Endothelial cell of umbilical vein (primary cell): Measurements from ENCODE around the gene TEX12. TPM values are rescaled to one million over a fixed set of nuclear protein-coding genes. Genes with fewer than 3 reads are reported as not detected.

Experiments
- BruUV-seq: library from RNA; stranded (reverse); fragments of 400-500 nt; replicated peaks from 2 replicates; lab custom pipeline; 2021; lab: Mats Ljungman, UMichigan
- CTCF ChIA-PET: fragments of 300-600, 350-600 bp; sonication (Branson Sonifier 250); formaldehyde crosslinking; loops from one replicate; lab custom pipeline; 2021; ENCODE audit warnings: antibody characterized with exemption, inconsistent platforms; lab: Charles Lee
- POLR2A ChIA-PET: fragments of 300-600, 350-600 bp; sonication (Branson Sonifier 250); formaldehyde crosslinking; loops from one replicate; lab custom pipeline; 2021; ENCODE audit warnings: antibody characterized with exemption, inconsistent platforms; lab: Charles Lee
- DNase-seq: peaks from one replicate; pipeline ENCODE4 v3.0.0-alpha.2; 2011; ENCODE audit warnings: low read depth, low spot score
- FAIRE-seq: peaks from 2 replicates; lab custom pipeline; 2011; peaks lifted over from hg19 to GRCh38; lab: Jason Lieb, UNC
- H2AFZ ChIP-seq: 2 replicates; pipeline ENCODE4 v1.6.0; 2012; ENCODE audit warnings: low read depth, low read length, control low read depth, inconsistent platforms
- H3K27ac ChIP-seq: 2 replicates; pipeline ENCODE4 v1.5.1; 2011; ENCODE audit warnings: low read depth, mild to moderate bottlenecking, control low read depth, low read length, moderate library complexity; ENCODE audit not compliant: insufficient read depth
- H3K27me3 ChIP-seq, 2 experiments: 2 replicates each; pipeline versions ENCODE4 v1.6.0 to v1.6.1; 2011; ENCODE audit warnings: low read length in 2 of 2, mixed read lengths in 1 of 2; ENCODE audit not compliant: control insufficient read depth in 2 of 2, insufficient read depth in 2 of 2
- H3K36me3 ChIP-seq, 2 experiments: 2 replicates in 1 of 2; 3 replicates in 1 of 2; pipeline ENCODE4 v1.5.1; 2011; ENCODE audit warnings: low read length in 2 of 2, mild to moderate bottlenecking in 1 of 2, moderate library complexity in 1 of 2; ENCODE audit not compliant: control insufficient read depth in 2 of 2, insufficient read depth in 2 of 2; ENCODE audit errors: extremely low read depth in 1 of 2
- H3K4me1 ChIP-seq: 3 replicates; pipeline ENCODE4 v1.5.1; 2011; ENCODE audit warnings: mild to moderate bottlenecking, low read length; ENCODE audit not compliant: control insufficient read depth, insufficient read depth; ENCODE audit errors: extremely low read depth
- H3K4me2 ChIP-seq: 2 replicates; pipeline ENCODE4 v1.6.1; 2011; ENCODE audit warnings: low read length, control low read depth, mixed read lengths; ENCODE audit not compliant: insufficient read depth
- H3K4me3 ChIP-seq, 3 experiments: fragments of 200-600 bp in 1 of 3; sonication (generic), shearing (Covaris generic) in 1 of 3; replicated peaks in 1 of 3; 2 replicates each; pipeline ENCODE4 v1.5.1; 2011 to 2016; ENCODE audit warnings: control low read depth in 3 of 3, low read length in 3 of 3, mild to moderate bottlenecking in 2 of 3, inconsistent platforms in 1 of 3, low read depth in 1 of 3, moderate library complexity in 1 of 3; ENCODE audit not compliant: insufficient read depth in 1 of 3
- H3K79me2 ChIP-seq: 2 replicates; pipeline ENCODE4 v1.6.0; 2012; ENCODE audit warnings: low read length, inconsistent platforms; ENCODE audit not compliant: control insufficient read depth, insufficient read depth
- H3K9ac ChIP-seq: replicated peaks from 2 replicates; pipeline ENCODE3; 2011; ENCODE audit warnings: low read length, control low read depth; ENCODE audit not compliant: insufficient read depth; ENCODE audit errors: extremely low read depth
- H3K9me1 ChIP-seq: replicated peaks from 3 replicates; pipeline ENCODE4 v1.6.0; 2011; ENCODE audit warnings: mild to moderate bottlenecking, low read length; ENCODE audit not compliant: control insufficient read depth, insufficient read depth; ENCODE audit errors: extremely low read depth
- H3K9me3 ChIP-seq: replicated peaks from 2 replicates; pipeline ENCODE4 v1.5.1; 2012; ENCODE audit warnings: low read length, inconsistent platforms; ENCODE audit not compliant: control insufficient read depth, insufficient read depth
- H4K20me1 ChIP-seq: replicated peaks from 2 replicates; pipeline ENCODE3; 2011; ENCODE audit warnings: mild to moderate bottlenecking, low read length; ENCODE audit not compliant: control insufficient read depth, insufficient read depth; ENCODE audit errors: extremely low read depth
- EZH2 ChIP-seq: IDR thresholded peaks from 2 replicates; pipeline ENCODE4 v1.6.1; 2012; ENCODE audit warnings: borderline replicate concordance, low read depth, mild to moderate bottlenecking, moderate library complexity, low read length, inconsistent platforms; ENCODE audit not compliant: severe bottlenecking
- FOS ChIP-seq: IDR thresholded peaks from 2 replicates; pipeline ENCODE4 v1.6.1; 2011; ENCODE audit warnings: mild to moderate bottlenecking, low read length, moderate library complexity, borderline replicate concordance; ENCODE audit not compliant: insufficient read depth
- GATA2 ChIP-seq: IDR thresholded peaks from 2 replicates; pipeline ENCODE4 v1.7.0; 2011; ENCODE audit warnings: low read depth, mild to moderate bottlenecking, moderate library complexity, mixed read lengths, low read length; ENCODE audit not compliant: insufficient read length, insufficient read depth
- JUN ChIP-seq: IDR thresholded peaks from 2 replicates; pipeline ENCODE4 v1.6.1; 2011; ENCODE audit warnings: borderline replicate concordance, low read depth; ENCODE audit not compliant: insufficient read length, insufficient read depth
- MYC ChIP-seq: IDR thresholded peaks from one replicate; pipeline ENCODE4 v1.6.1; 2011; ENCODE audit warnings: mild to moderate bottlenecking, low read depth, low read length
- POLR2A ChIP-seq: IDR thresholded peaks from 2 replicates; pipeline ENCODE4 v1.6.1; 2012; ENCODE audit warnings: low read depth, mild to moderate bottlenecking, control low read depth, low read length
- POLR2AphosphoS5 ChIP-seq: IDR thresholded peaks from 2 replicates; pipeline ENCODE4 v1.6.1; 2012; ENCODE audit warnings: low read depth, mild to moderate bottlenecking, control low read depth, low read length, moderate library complexity; ENCODE audit not compliant: insufficient read depth
- dilution Hi-C: fragments of 300-500 bp; cut with MboI; formaldehyde crosslinking; loops from one replicate; pipeline ENCODE4 v1.15.0; 2019; ENCODE audit warnings: low sequenced_read_pairs; ENCODE audit not compliant: extremely low pct_ligation_motif_present
- intact Hi-C: fragments of 100-400 bp; cut with micrococcal nuclease; formaldehyde crosslinking; loops from one replicate; pipeline ENCODE4 v1.10.0; 2022
- polyA plus RNA-seq, 4 experiments: library from polyadenylated mRNA; depleted of rRNA in 3 of 4; stranded (reverse) in 3 of 4; unstranded in 1 of 4; fragments of >200 nt; gene quantifications; 2 replicates each; pipeline versions ENCODE4 v1.2.1 to v1.2.3, GENCODE V29; 2011 to 2012; ENCODE audit warnings: missing spikeins in 1 of 4
- total RNA-seq: library from RNA; stranded (reverse); gene quantifications from 2 replicates; pipeline ENCODE4 v1.2.3, GENCODE V29; 2021
- TF ChIP-seq, protein P1 (sequence below): IDR thresholded peaks from 2 replicates; pipeline ENCODE4 v1.6.1; 2011; ENCODE audit not compliant: insufficient read depth, insufficient read length
- TF ChIP-seq, protein P2 (sequence below), 2 donors: IDR thresholded peaks; 1 replicate in 1 of 2; 2 replicates in 1 of 2; pipeline ENCODE4 v1.5.1; 2011; ENCODE audit warnings: low read length in 2 of 2, mild to moderate bottlenecking in 2 of 2, moderate library complexity in 2 of 2, control low read depth in 1 of 2, inconsistent platforms in 1 of 2, low read depth in 1 of 2; ENCODE audit not compliant: insufficient read depth in 1 of 2; ENCODE audit errors: extremely low read depth in 1 of 2

Gene TEX12
- total and polyA plus RNA-seq, 2 donors (not counting 3 experiments of a cell fraction or from before 2014, with no cell fraction given), result 0.46 TPM; not detected in 1

DNA sequence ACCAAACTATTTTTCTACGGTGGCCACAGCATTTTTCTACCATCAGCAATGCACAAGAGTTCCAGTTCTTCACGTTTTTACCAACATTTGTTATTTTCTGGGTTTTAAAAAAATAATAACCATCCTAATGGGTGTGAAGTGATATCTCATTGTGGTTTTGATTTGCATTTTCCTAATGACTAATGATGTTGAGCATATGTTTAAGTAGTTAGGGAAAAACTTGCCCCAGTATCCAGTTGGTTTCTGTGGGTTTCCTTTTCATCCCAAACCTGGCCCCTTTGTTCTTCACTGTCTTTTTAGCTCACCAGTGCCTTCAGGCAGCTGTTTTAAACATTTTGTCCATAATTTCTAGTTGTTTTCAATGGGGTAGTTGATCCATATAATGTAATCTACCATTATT lies 44.4 kb downstream of the TEX12 start:
- DNase-seq (no peak), FAIRE-seq (no peak)
- ChIA-PET POLR2A (no interaction called here), CTCF (interaction anchor here (1.2 to 13.6 kb wide), 3 partner anchors 10 to 68 kb away, joined by 3 to 540 read pairs (median 3); no protein-coding TSS in a partner anchor)
- Histone ChIP-seq H3K4me2 (no peak overlapping the region), H3K36me3 (no peaks in the 10 kb centered on the region), H3K4me3 (no peak overlapping the region), H3K4me1 (no peaks in the 10 kb centered on the region), H2AFZ (no peak overlapping the region), H3K79me2 (no peaks in the 10 kb centered on the region), H3K9me1 (no peaks in the 10 kb centered on the region), H3K9ac (no peak overlapping the region), H4K20me1 (no peaks in the 10 kb centered on the region), H3K27ac (no peak overlapping the region), H3K27me3 (no peaks in the 10 kb centered on the region), H3K9me3 (no peaks in the 10 kb centered on the region)
- TF ChIP-seq POLR2AphosphoS5, result no peak
- TF ChIP-seq EZH2, result no peak
- TF ChIP-seq, protein P1, sequence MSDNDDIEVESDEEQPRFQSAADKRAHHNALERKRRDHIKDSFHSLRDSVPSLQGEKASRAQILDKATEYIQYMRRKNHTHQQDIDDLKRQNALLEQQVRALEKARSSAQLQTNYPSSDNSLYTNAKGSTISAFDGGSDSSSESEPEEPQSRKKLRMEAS, result no peak
- TF ChIP-seq FOS, result no peak
- no peak for TF ChIP-seq MYC
- no peak for TF ChIP-seq JUN
- TF ChIP-seq GATA2, result no peak
- TF ChIP-seq, protein P2, sequence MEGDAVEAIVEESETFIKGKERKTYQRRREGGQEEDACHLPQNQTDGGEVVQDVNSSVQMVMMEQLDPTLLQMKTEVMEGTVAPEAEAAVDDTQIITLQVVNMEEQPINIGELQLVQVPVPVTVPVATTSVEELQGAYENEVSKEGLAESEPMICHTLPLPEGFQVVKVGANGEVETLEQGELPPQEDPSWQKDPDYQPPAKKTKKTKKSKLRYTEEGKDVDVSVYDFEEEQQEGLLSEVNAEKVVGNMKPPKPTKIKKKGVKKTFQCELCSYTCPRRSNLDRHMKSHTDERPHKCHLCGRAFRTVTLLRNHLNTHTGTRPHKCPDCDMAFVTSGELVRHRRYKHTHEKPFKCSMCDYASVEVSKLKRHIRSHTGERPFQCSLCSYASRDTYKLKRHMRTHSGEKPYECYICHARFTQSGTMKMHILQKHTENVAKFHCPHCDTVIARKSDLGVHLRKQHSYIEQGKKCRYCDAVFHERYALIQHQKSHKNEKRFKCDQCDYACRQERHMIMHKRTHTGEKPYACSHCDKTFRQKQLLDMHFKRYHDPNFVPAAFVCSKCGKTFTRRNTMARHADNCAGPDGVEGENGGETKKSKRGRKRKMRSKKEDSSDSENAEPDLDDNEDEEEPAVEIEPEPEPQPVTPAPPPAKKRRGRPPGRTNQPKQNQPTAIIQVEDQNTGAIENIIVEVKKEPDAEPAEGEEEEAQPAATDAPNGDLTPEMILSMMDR (IDR thresholded peaks at IDR 0.05; ENCODE audit: extremely low read depth in 1 of 2, insufficient read depth in 1 of 2, low read depth in 1 of 2, low read length in 2 of 2), result no peak
- TF ChIP-seq POLR2A, result no peak
- intact Hi-C loops (no loop called here), dilution Hi-C loops (no loop called here)
- no TSS peak for BruUV-seq
